Heart right ventricle (tissue), 16 donors: ENCODE data around the gene ANG. TPM values are rescaled to one million over a fixed set of nuclear protein-coding genes. Genes with fewer than 3 reads are reported as not detected.

Experiments
- ATAC-seq, 8 donors: fragments of 200-7000 bp; cut with Tn5 transposase; one replicate each; pipeline ENCODE4 v1.9.1; 2020; ENCODE audit warnings: mild to moderate bottlenecking in 8 of 8, moderate library complexity in 8 of 8, moderate number of reproducible peaks in 1 of 8
- DNase-seq, 2 donors: peaks; one replicate each; pipeline ENCODE4 v3.0.0-alpha.2; 2020
- H3K27ac ChIP-seq, 10 donors: fragments of 200-600 bp; sonication (generic) in 2 of 10; one replicate each; pipeline versions ENCODE4 v1.5.0 to v1.8.0; 2020 to 2022; ENCODE audit warnings: mild to moderate bottlenecking in 3 of 10
- H3K27me3 ChIP-seq, 7 donors: fragments of 200-600 bp; one replicate each; pipeline ENCODE4 v1.8.0; 2021 to 2022; ENCODE audit warnings: mild to moderate bottlenecking in 2 of 7
- H3K36me3 ChIP-seq, 9 donors: fragments of 200-600 bp; sonication (generic) in 1 of 9; one replicate each; pipeline versions ENCODE4 v1.5.0 to v1.8.0; 2020 to 2022; ENCODE audit warnings: mild to moderate bottlenecking in 2 of 9
- H3K4me1 ChIP-seq, 9 donors: fragments of 200-600 bp; sonication (generic) in 1 of 9; one replicate each; pipeline versions ENCODE4 v1.5.0 to v1.8.0; 2020 to 2022; ENCODE audit warnings: mild to moderate bottlenecking in 4 of 9
- H3K4me3 ChIP-seq, 10 donors: fragments of 200-600 bp; sonication (generic) in 2 of 10; one replicate each; pipeline versions ENCODE4 v1.5.0 to v1.8.0; 2020 to 2022; ENCODE audit warnings: mild to moderate bottlenecking in 7 of 10, moderate library complexity in 2 of 10
- H3K9me3 ChIP-seq, 11 donors: fragments of 200-600 bp in 10 of 11; sonication (generic) in 2 of 11; one replicate each; pipeline versions ENCODE4 v1.5.0 to v1.8.0; 2013 to 2022; ENCODE audit warnings: mild to moderate bottlenecking in 2 of 11, control low read depth in 1 of 11, moderate library complexity in 1 of 11
- WGBS, 2 donors: extraction: QIAGEN DNeasy Blood & Tissue Kit; methylation state at CpG; one replicate each; pipeline ENCODE4 v1.1.7; 2013; ENCODE audit warnings: inconsistent platforms in 1 of 2; 5-methylcytosine and 5-hydroxymethylcytosine counted together
- intact Hi-C, 10 donors: fragments of 100-400 bp; cut with DNase I; formaldehyde crosslinking; loops; one replicate each; pipeline versions ENCODE4 v1.11.1 to v1.14.2; 2022
- polyA plus RNA-seq, 2 donors: library from polyadenylated mRNA; stranded (reverse); fragments of 200-250 nt; gene quantifications; one replicate each; pipeline ENCODE4 v1.2.3, GENCODE V29; 2013
- total RNA-seq, 10 donors: library from RNA; stranded (reverse); fragmentation: NEBNext Ultra II Directional in 3 of 10; extraction: Animal tissue kit (Norgen Biotek cat#: 25700) in 3 of 10; gene quantifications; one replicate each; pipeline versions ENCODE4 v1.2.1 to v1.2.4, GENCODE V29; 2021 to 2023
- TF ChIP-seq, protein P1 (sequence below), 9 donors: fragments of 200-600 bp; sonication (generic) in 2 of 9; IDR thresholded peaks; one replicate each; pipeline versions ENCODE4 v1.5.0 to v1.8.0; 2021 to 2022; ENCODE audit warnings: antibody characterized with exemption in 9 of 9, mild to moderate bottlenecking in 5 of 9, moderate library complexity in 1 of 9
- donor health status: Arrhythmogenic right ventricular cardiomyopathy.
- donor health status: ischemic (EF 13 %, LVEDD 7.1; RV severe dilation, severe dysfunction).
- donor health status: healthy with polysubstance abuse.
- donor health status: DM: no; HTN: yes; CAD: no.
- donor health status: DM: no; HTN: no; CAD: no.
- donor health status: ischemic (EF 25% LVEDD 6.9; RV normal size, moderate dysfunction).
- donor health status: ischemic (EF 25% LVEDD 5.7; RV mildly dilated, moderate dysfunction).
- donor health status: healthy.
- donor health status: DM: yes; HTN: yes; CAD: no.
- donor health status: Ischemic cardiomyopathy.
- donor health status: ischemic (EF 35%, LVEDD 5.7; RV mildly dilated, moderate dysfunction).
- donor health status: nonischemic (EF 11% LVEDD 7.7; RV severe dilation, severe dysfunction).
- donor health status: DM: yes; HTN: yes; CAD: no.
- donor health status: PGD.
- donor health status: ischemic (EF 29% LVEDD 5.4; RV normal size, mild dysfunction).
- donor health status: nonischemic (EF 23%, LVEDD 6.1; RV moderate dilation, normal function).

ANG gene
- total and polyA plus RNA-seq, 12 donors = 0.79 to 7.0 (median 2.5) TPM

DNA sequence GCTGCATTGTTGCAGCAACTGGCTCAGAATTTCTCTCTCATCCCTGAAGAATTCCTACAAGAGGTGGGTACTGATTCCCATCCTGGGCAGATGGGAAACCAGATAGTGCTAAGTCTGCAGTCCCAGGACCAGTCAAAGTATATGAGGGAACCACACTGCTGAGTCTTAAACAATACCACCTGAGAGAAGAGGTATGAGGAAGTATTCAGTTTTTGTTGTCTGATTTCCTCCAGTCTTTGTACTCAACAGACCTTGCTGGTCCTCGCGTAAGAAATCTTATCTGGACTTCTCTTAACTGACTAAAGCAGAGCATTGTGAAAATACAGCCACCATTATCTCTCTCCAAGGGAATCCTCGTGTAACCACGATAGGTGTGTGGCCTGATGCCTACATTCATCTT lies 53.6 kb downstream of the ANG start:
- TF ChIP-seq, protein P1, sequence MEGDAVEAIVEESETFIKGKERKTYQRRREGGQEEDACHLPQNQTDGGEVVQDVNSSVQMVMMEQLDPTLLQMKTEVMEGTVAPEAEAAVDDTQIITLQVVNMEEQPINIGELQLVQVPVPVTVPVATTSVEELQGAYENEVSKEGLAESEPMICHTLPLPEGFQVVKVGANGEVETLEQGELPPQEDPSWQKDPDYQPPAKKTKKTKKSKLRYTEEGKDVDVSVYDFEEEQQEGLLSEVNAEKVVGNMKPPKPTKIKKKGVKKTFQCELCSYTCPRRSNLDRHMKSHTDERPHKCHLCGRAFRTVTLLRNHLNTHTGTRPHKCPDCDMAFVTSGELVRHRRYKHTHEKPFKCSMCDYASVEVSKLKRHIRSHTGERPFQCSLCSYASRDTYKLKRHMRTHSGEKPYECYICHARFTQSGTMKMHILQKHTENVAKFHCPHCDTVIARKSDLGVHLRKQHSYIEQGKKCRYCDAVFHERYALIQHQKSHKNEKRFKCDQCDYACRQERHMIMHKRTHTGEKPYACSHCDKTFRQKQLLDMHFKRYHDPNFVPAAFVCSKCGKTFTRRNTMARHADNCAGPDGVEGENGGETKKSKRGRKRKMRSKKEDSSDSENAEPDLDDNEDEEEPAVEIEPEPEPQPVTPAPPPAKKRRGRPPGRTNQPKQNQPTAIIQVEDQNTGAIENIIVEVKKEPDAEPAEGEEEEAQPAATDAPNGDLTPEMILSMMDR (IDR thresholded peaks at IDR 0.05) = no peak
- no peak overlapping the region for H3K27ac ChIP-seq
- intact Hi-C loops = no loop called here
- WGBS, 2 donors = 74 to 82% methylated on average over 4 of the region's 4 CpGs
- H3K36me3 ChIP-seq = no peaks in the 10 kb centered on the region
- no peak for ATAC-seq
- no peaks in the 10 kb centered on the region for H3K9me3 ChIP-seq
- no peaks in the 10 kb centered on the region for H3K27me3 ChIP-seq
- no peak overlapping the region for H3K4me3 ChIP-seq
- peaks cover 0 to 6% (median 0%) of the 10 kb centered on the region in 9 donors for H3K4me1 ChIP-seq
- no peak for DNase-seq

DNA sequence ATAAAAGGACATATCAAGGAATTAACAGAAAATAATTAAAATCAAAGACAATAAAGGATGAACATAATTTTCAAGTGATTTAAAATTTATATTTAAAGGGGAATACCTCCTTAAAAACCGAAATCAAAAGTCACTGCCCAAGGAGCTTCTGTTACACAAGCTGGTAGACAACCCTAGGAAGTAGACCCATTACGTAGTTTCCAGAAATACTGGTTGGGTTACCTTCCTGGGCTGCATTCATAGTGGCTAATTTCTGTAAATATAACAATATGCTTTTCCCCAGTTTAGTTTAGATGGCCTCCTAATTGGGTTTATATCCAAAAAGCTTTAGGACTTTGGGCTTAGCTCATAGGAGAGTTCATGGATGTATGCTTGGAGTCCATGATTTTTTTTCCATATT lies 55.0 kb downstream of the ANG start:
- TF ChIP-seq, protein P1 (IDR thresholded peaks at IDR 0.05) = no peak
- WGBS, 2 donors = 90 to 93% methylated on average over 2 of the region's 2 CpGs
- DNase-seq = no peak
- ATAC-seq = no peak
- Histone ChIP-seq H3K27ac (no peak overlapping the region), H3K27me3 (no peaks in the 10 kb centered on the region), H3K4me1 (peaks cover 0 to 6% (median 0%) of the 10 kb centered on the region in 9 donors), H3K36me3 (no peaks in the 10 kb centered on the region), H3K9me3 (no peaks in the 10 kb centered on the region), H3K4me3 (no peak overlapping the region)
- intact Hi-C loops = no loop called here

Other genes with a start within 250 kb of the ANG start
- 10 to 100 TPM; 17.6 to 25.3 (median 21.8) TPM for gene OSGEP, start 234.0 kb upstream of the ANG start, total RNA-seq
- gene OSGEP, start 234.0 kb upstream of the ANG start, polyA plus RNA-seq = 10 to 100 TPM; 32.3 to 37.6 TPM
- gene APEX1, start 233.5 kb upstream of the ANG start, total RNA-seq = 100 to 1,000 TPM in 1 of 10 donors, 10 to 100 TPM in 9; 57.1 to 103 (median 70.6) TPM
- gene APEX1, start 233.5 kb upstream of the ANG start, polyA plus RNA-seq = 10 to 100 TPM; 58.5 to 91.7 TPM
- gene PIP4P1, start 227.3 kb upstream of the ANG start, total RNA-seq = 10 to 100 TPM; 15.5 to 25.3 (median 18.7) TPM
- gene PIP4P1, start 227.3 kb upstream of the ANG start, polyA plus RNA-seq = 10 to 100 TPM; 18.7 to 31.9 TPM
- 10 to 100 TPM in 4 of 10 donors, 1 to 10 TPM in 6; 5.0 to 33.7 (median 7.8) TPM for gene PNP, start 219.4 kb upstream of the ANG start, total RNA-seq
- 10 to 100 TPM in 1 of 2 donors, 1 to 10 TPM in 1; 8.6 to 30.2 TPM for gene PNP, start 219.4 kb upstream of the ANG start, polyA plus RNA-seq
- under 1 TPM in 8 of 10 donors, not detected in 2; 0.24 to 0.56 (median 0.32) TPM for gene RNASE10, start 183.2 kb upstream of the ANG start, total RNA-seq
- gene RNASE10, start 183.2 kb upstream of the ANG start, polyA plus RNA-seq = under 1 TPM in 1 of 2 donors, not detected in 1; 0.07 TPM
- not detected for gene RNASE9, start 127.7 kb upstream of the ANG start, total RNA-seq
- not detected for gene RNASE9, start 127.7 kb upstream of the ANG start, polyA plus RNA-seq
- gene RNASE11, start 100.8 kb upstream of the ANG start, total RNA-seq = not detected
- gene RNASE11, start 100.8 kb upstream of the ANG start, polyA plus RNA-seq = not detected
- gene RNASE12, start 97.4 kb upstream of the ANG start, total RNA-seq = not detected
- gene RNASE12, start 97.4 kb upstream of the ANG start, polyA plus RNA-seq = not detected
- gene OR6S1, start 47.1 kb upstream of the ANG start, total RNA-seq = not detected
- gene OR6S1, start 47.1 kb upstream of the ANG start, polyA plus RNA-seq = not detected
- gene RNASE4, start 4.2 kb upstream of the ANG start, total RNA-seq = 10 to 100 TPM in 2 of 10 donors, 1 to 10 TPM in 8; 2.3 to 13.6 (median 4.4) TPM
- gene RNASE4, start 4.2 kb upstream of the ANG start, polyA plus RNA-seq = 10 to 100 TPM; 11.2 to 16.2 TPM
- not detected for gene EDDM3A, start 57.1 kb downstream of the ANG start, total RNA-seq
- not detected for gene EDDM3A, start 57.1 kb downstream of the ANG start, polyA plus RNA-seq
- gene EDDM3B, start 79.6 kb downstream of the ANG start, total RNA-seq = not detected
- gene EDDM3B, start 79.6 kb downstream of the ANG start, polyA plus RNA-seq = not detected
- gene RNASE6, start 92.5 kb downstream of the ANG start, total RNA-seq = 10 to 100 TPM in 2 of 10 donors, 1 to 10 TPM in 8; 1.3 to 18.2 (median 2.4) TPM
- 1 to 10 TPM; 2.0 to 6.8 TPM for gene RNASE6, start 92.5 kb downstream of the ANG start, polyA plus RNA-seq
- 100 to 1,000 TPM in 9 of 10 donors, 10 to 100 TPM in 1; 92.1 to 490 (median 166) TPM for gene RNASE1, start 114.1 kb downstream of the ANG start, total RNA-seq
- 100 to 1,000 TPM; 342 to 373 TPM for gene RNASE1, start 114.1 kb downstream of the ANG start, polyA plus RNA-seq
- gene RNASE3, start 202.6 kb downstream of the ANG start, total RNA-seq = not detected
- gene RNASE3, start 202.6 kb downstream of the ANG start, polyA plus RNA-seq = under 1 TPM in 1 of 2 donors, not detected in 1; 0.06 TPM